K562 (cell line): ENCODE measurements around the gene TCIRG1. TPM values are rescaled to one million over a fixed set of nuclear protein-coding genes. Genes with fewer than 3 reads are reported as not detected.

Source experiments
- ATF3 ChIP-seq, 2 experiments: fragments of 450-650 bp in 1 of 2; sonication (generic) in 1 of 2; formaldehyde crosslinking in 1 of 2; IDR thresholded peaks in 1 of 2; conservative IDR thresholded peaks in 1 of 2; 2 replicates each; pipeline versions ENCODE4 v1.6.1 to v1.8.1; 2016 to 2023; ENCODE audit warnings: mild to moderate bottlenecking in 2 of 2, moderate library complexity in 2 of 2, inconsistent platforms in 1 of 2, missing genetic modification reagents in 1 of 2
- CEBPG ChIP-seq, 3 experiments: fragments of 200-800 bp in 1 of 3; sonication (Bioruptor generic) in 1 of 3; sonication (generic) in 1 of 3; formaldehyde crosslinking in 1 of 3; IDR thresholded peaks in 2 of 3; conservative IDR thresholded peaks in 1 of 3; 2 replicates each; pipeline versions ENCODE4 v1.6.1 to v1.8.0; 2016 to 2022; ENCODE audit warnings: missing compliant biosample characterization in 2 of 3, missing genetic modification characterization in 2 of 3, mild to moderate bottlenecking in 1 of 3, missing genetic modification reagents in 1 of 3
- CXXC5 ChIP-seq: fragments of 250-450 bp; sonication (Bioruptor Pico); IDR thresholded peaks from 2 replicates; pipeline ENCODE4 v1.8.0; 2022; ENCODE audit warnings: inconsistent platforms, mild to moderate bottlenecking, moderate library complexity
- ELF1 ChIP-seq: fragments of 200-800 bp; sonication (Bioruptor generic); IDR thresholded peaks from 2 replicates; pipeline ENCODE4 v1.6.1; 2016; ENCODE audit warnings: missing genetic modification characterization, missing compliant biosample characterization
- HMG20B ChIP-seq: fragments of 250-450 bp; sonication (Bioruptor Pico); IDR thresholded peaks from 2 replicates; pipeline ENCODE4 v1.5.0; 2021; ENCODE audit warnings: mild to moderate bottlenecking
- HSF4 ChIP-seq: fragments of 250-450 bp; sonication (Bioruptor Pico); IDR thresholded peaks from 2 replicates; pipeline ENCODE4 v2.1.2; 2022; ENCODE audit warnings: mild to moderate bottlenecking, moderate library complexity, borderline replicate concordance
- KDM1A ChIP-seq, 2 experiments: fragments of 450-650 bp; IDR thresholded peaks; 2 replicates each; pipeline ENCODE4 v1.6.1; 2016; ENCODE audit warnings: mild to moderate bottlenecking in 2 of 2
- LCOR ChIP-seq: sonication (generic); formaldehyde crosslinking; IDR thresholded peaks from 2 replicates; pipeline ENCODE4 v1.8.0; 2022; ENCODE audit warnings: mild to moderate bottlenecking, missing genetic modification reagents
- NKRF ChIP-seq: fragments of 450-650 bp; IDR thresholded peaks from 2 replicates; pipeline ENCODE4 v1.6.1; 2016; ENCODE audit warnings: borderline replicate concordance
- SMC3 ChIP-seq: conservative IDR thresholded peaks from 2 replicates; pipeline ENCODE4 v1.6.1; 2011; ENCODE audit warnings: low read depth, low read length, improper control_type of control experiment; ENCODE audit not compliant: insufficient read depth
- SP1 ChIP-seq: sonication (generic); formaldehyde crosslinking; IDR thresholded peaks from 2 replicates; pipeline ENCODE4 v1.8.1; 2022; ENCODE audit warnings: mild to moderate bottlenecking, missing genetic modification reagents
- TARDBP ChIP-seq: fragments of 450-650 bp; IDR thresholded peaks from 2 replicates; pipeline ENCODE4 v1.6.1; 2016
- ZNF121 ChIP-seq: sonication (generic); formaldehyde crosslinking; conservative IDR thresholded peaks from 2 replicates; pipeline ENCODE4 v1.8.0; 2022; ENCODE audit warnings: missing genetic modification reagents
- ZNF561 ChIP-seq: fragments of 450-650 bp; formaldehyde crosslinking; conservative IDR thresholded peaks from 2 replicates; pipeline ENCODE4 v1.4.0; 2020; ENCODE audit warnings: mild to moderate bottlenecking, moderate library complexity
- polyA plus RNA-seq, 8 experiments: library from polyadenylated mRNA; depleted of rRNA in 4 of 8; stranded (reverse) in 5 of 8; unstranded in 3 of 8; fragments of >200 nt; fragmentation: Nextera tagmentation in 2 of 8; fragmentation: Illumina TruSeq in 1 of 8; extraction: Ambion mirVana in 2 of 8; extraction: Trizol in 1 of 8; gene quantifications; 2 replicates each; pipeline versions ENCODE4 v1.2.1 to v1.2.3, GENCODE V29; 2011 to 2014; ENCODE audit warnings: inconsistent platforms in 1 of 8, missing spikeins in 1 of 8
- total RNA-seq, 7 experiments: library from RNA; depleted of rRNA in 6 of 7; stranded (reverse); fragments of >200 nt in 6 of 7; fragmentation: Illumina TruSeq in 2 of 7; extraction: Trizol in 2 of 7; gene quantifications; 2 replicates each; pipeline versions ENCODE4 v1.2.1 to v1.2.3, GENCODE V29; 2011 to 2021; ENCODE audit warnings: low replicate concordance in 1 of 7
- TF ChIP-seq, protein P1 (sequence below): fragments of 250-450 bp; sonication (Bioruptor Pico); IDR thresholded peaks from 2 replicates; pipeline ENCODE4 v1.8.0; 2022; ENCODE audit warnings: moderate library complexity, mild to moderate bottlenecking, inconsistent platforms
- TF ChIP-seq, protein P2 (sequence below): fragments of 250-450 bp; sonication (Bioruptor Pico); IDR thresholded peaks from 2 replicates; pipeline ENCODE4 v1.8.0; 2021; ENCODE audit warnings: mild to moderate bottlenecking, moderate library complexity

TCIRG1 gene
- total and polyA plus RNA-seq, 9 of the 15 experiments (the other 6 are each of a cell fraction or from before 2014, with no cell fraction given) = 0.49 to 143 (median 24.4) TPM

- TF ChIP-seq, protein P1, sequence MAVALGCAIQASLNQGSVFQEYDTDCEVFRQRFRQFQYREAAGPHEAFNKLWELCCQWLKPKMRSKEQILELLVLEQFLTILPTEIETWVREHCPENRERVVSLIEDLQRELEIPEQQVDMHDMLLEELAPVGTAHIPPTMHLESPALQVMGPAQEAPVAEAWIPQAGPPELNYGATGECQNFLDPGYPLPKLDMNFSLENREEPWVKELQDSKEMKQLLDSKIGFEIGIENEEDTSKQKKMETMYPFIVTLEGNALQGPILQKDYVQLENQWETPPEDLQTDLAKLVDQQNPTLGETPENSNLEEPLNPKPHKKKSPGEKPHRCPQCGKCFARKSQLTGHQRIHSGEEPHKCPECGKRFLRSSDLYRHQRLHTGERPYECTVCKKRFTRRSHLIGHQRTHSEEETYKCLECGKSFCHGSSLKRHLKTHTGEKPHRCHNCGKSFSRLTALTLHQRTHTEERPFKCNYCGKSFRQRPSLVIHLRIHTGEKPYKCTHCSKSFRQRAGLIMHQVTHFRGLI (CRISPR knock-in tag) = no peak
- no peak for TF ChIP-seq HSF4 (CRISPR knock-in tag)
- TF ChIP-seq CEBPG (CRISPR knock-in tag; IDR thresholded peaks at IDR 0.05) = no peak
- TF ChIP-seq CEBPG (tag; conservative IDR thresholded peaks at IDR 0.05 in 1 of 2, IDR thresholded peaks at IDR 0.05 in 1 of 2) = no peak
- TF ChIP-seq CXXC5 (CRISPR knock-in tag) = peak; percentile 28; the same call in 1 of the 2 replicates
- TF ChIP-seq SP1 = no peak
- TF ChIP-seq LCOR (CRISPR knock-in tag) = 0 out of 2 replicates have a peak, but pooled peaks have one; percentile 8
- no peak for TF ChIP-seq ZNF561 (CRISPR knock-in tag)
- no peak for TF ChIP-seq SMC3
- no peak for TF ChIP-seq HMG20B (CRISPR knock-in tag)
- no peak for TF ChIP-seq ELF1 (tag)
- TF ChIP-seq ZNF121 = no peak
- TF ChIP-seq, protein P2, sequence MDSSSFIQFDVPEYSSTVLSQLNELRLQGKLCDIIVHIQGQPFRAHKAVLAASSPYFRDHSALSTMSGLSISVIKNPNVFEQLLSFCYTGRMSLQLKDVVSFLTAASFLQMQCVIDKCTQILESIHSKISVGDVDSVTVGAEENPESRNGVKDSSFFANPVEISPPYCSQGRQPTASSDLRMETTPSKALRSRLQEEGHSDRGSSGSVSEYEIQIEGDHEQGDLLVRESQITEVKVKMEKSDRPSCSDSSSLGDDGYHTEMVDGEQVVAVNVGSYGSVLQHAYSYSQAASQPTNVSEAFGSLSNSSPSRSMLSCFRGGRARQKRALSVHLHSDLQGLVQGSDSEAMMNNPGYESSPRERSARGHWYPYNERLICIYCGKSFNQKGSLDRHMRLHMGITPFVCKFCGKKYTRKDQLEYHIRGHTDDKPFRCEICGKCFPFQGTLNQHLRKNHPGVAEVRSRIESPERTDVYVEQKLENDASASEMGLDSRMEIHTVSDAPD (CRISPR knock-in tag) = no peak
- no peak for TF ChIP-seq NKRF
- no peak for TF ChIP-seq KDM1A (IDR thresholded peaks at IDR 0.05)
- TF ChIP-seq TARDBP = no peak
- no peak for TF ChIP-seq ATF3 (IDR thresholded peaks at IDR 0.05)
- no peak for TF ChIP-seq ATF3 (CRISPR knock-in tag; conservative IDR thresholded peaks at IDR 0.05)
Observed at GRCh38 chr11:68010090-68011041, 28.5 kb upstream of the TCIRG1 start, which contains the start of gene ALDH3B1 (continued).
